Heart left ventricle (tissue), 16 donors: ENCODE data around the gene DNAJC17. TPM values are rescaled to one million over a fixed set of nuclear protein-coding genes. Genes with fewer than 3 reads are reported as not detected.

Source experiments
- ATAC-seq, 4 donors: fragments of 200-7000 bp; cut with Tn5 transposase; one replicate each; pipeline ENCODE4 v1.9.1; 2020 to 2022; ENCODE audit warnings: moderate library complexity in 4 of 4, mild to moderate bottlenecking in 3 of 4, moderate number of reproducible peaks in 1 of 4
- DNase-seq, 5 donors: peaks; one replicate each; pipeline ENCODE4 v3.0.0-alpha.2; 2020
- H3K27ac ChIP-seq, 12 donors: fragments of 200-600 bp; sonication (generic) in 4 of 12; one replicate each; pipeline versions ENCODE4 v1.5.0 to v1.8.0; 2016 to 2022; ENCODE audit warnings: mild to moderate bottlenecking in 2 of 12
- H3K27me3 ChIP-seq, 9 donors: fragments of 200-600 bp; sonication (generic) in 2 of 9; one replicate each; pipeline versions ENCODE4 v1.5.1 to v1.8.0; 2016 to 2022; ENCODE audit warnings: mild to moderate bottlenecking in 3 of 9
- H3K36me3 ChIP-seq, 9 donors: fragments of 200-600 bp; sonication (generic) in 2 of 9; one replicate each; pipeline versions ENCODE4 v1.5.0 to v1.8.0; 2018 to 2022; ENCODE audit warnings: mild to moderate bottlenecking in 2 of 9
- H3K4me1 ChIP-seq, 12 donors: fragments of 200-600 bp; sonication (generic) in 4 of 12; one replicate each; pipeline versions ENCODE4 v1.5.0 to v1.8.0; 2016 to 2022; ENCODE audit warnings: mild to moderate bottlenecking in 3 of 12
- H3K4me3 ChIP-seq, 12 donors: fragments of 200-600 bp; sonication (generic) in 4 of 12; one replicate each; pipeline versions ENCODE4 v1.5.0 to v1.8.0; 2017 to 2022; ENCODE audit warnings: mild to moderate bottlenecking in 9 of 12, moderate library complexity in 4 of 12
- H3K9me3 ChIP-seq, 12 donors: fragments of 200-600 bp; sonication (generic) in 4 of 12; one replicate each; pipeline versions ENCODE4 v1.5.0 to v1.8.0; 2016 to 2022; ENCODE audit warnings: mild to moderate bottlenecking in 1 of 12
- POLR2A ChIP-seq, 2 donors: fragments of 450-650 bp; IDR thresholded peaks; one replicate each; pipeline ENCODE4 v1.6.1; 2017; ENCODE audit warnings: antibody characterized with exemption in 2 of 2, mild to moderate bottlenecking in 2 of 2, moderate library complexity in 2 of 2
- WGBS, 4 donors: extraction: QIAGEN DNeasy Blood & Tissue Kit in 2 of 4; methylation state at CpG; one replicate each; pipeline versions ENCODE4 v1.1.5 to v1.1.7; 2013 to 2018; 5-methylcytosine and 5-hydroxymethylcytosine counted together
- intact Hi-C, 10 donors: fragments of 100-400 bp; cut with DNase I; formaldehyde crosslinking; loops; one replicate each; pipeline versions ENCODE4 v1.11.1 to v1.14.2; 2022
- polyA plus RNA-seq, 2 donors: library from polyadenylated mRNA; stranded (reverse); fragments of 200-250 nt; gene quantifications; one replicate each; pipeline ENCODE4 v1.2.3, GENCODE V29; 2013
- total RNA-seq, 9 donors: library from RNA; depleted of rRNA in 2 of 9; stranded (reverse); fragments of >200 nt in 2 of 9; fragmentation: NEBNext Ultra II Directional in 3 of 9; extraction: Animal tissue kit (Norgen Biotek cat#: 25700) in 3 of 9; gene quantifications; one replicate each; pipeline versions ENCODE4 v1.1.0 to v1.2.4, GENCODE V29; 2016 to 2023
- TF ChIP-seq, protein P1 (sequence below), 12 donors: fragments of 200-600 bp; sonication (generic) in 4 of 12; IDR thresholded peaks; one replicate each; pipeline versions ENCODE4 v1.5.0 to v1.8.0; 2018 to 2022; ENCODE audit warnings: antibody characterized with exemption in 12 of 12, mild to moderate bottlenecking in 5 of 12
- donor health status: ischemic (EF 13 %, LVEDD 7.1; RV severe dilation, severe dysfunction).
- donor health status: healthy with polysubstance abuse.
- donor health status: DM: no; HTN: yes; CAD: no.
- donor health status: DM: no; HTN: no; CAD: no.
- donor health status: ischemic (EF 25% LVEDD 6.9; RV normal size, moderate dysfunction).
- donor health status: ischemic (EF 25% LVEDD 5.7; RV mildly dilated, moderate dysfunction).
- donor health status: healthy.
- donor health status: DM: yes; HTN: yes; CAD: no.
- donor health status: ischemic (EF 35%, LVEDD 5.7; RV mildly dilated, moderate dysfunction).
- donor health status: nonischemic (EF 11% LVEDD 7.7; RV severe dilation, severe dysfunction).
- donor health status: DM: yes; HTN: yes; CAD: no.
- donor health status: PGD.
- donor health status: ischemic (EF 29% LVEDD 5.4; RV normal size, mild dysfunction).
- donor health status: nonischemic (EF 23%, LVEDD 6.1; RV moderate dilation, normal function).

Gene DNAJC17
- total and polyA plus RNA-seq, 11 donors: 7.6 to 29.9 (median 15.7) TPM

DNA sequence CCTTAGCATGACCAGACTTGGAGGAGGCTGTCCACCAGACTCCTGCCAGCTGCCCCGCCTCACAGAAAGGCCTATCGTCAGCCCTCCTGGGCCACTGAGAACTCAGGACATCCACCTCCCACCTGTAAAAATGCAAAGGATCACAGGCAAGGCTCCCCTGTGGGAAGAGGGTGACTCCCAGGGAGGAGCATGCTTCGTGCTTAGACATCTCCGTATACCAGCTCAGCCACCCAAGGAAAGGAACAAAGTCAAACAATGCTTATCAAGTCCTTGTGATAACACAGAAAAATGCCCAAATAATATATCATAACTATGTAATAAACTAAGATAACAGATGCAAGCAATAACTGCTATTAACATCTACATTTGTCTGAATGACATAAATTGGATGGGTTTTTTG, 56.4 kb downstream of the DNAJC17 start:
- H3K4me1 ChIP-seq: peaks cover 0 to 39% (median 12%) of the 10 kb centered on the region in 12 donors
- intact Hi-C loops: loop anchor here in 4 of 10 donors (5.0 to 10.0 kb wide), 3 partner anchors 56 to 144 kb away; partner anchors contain the start of genes RAD51 (in 3 of the 4) and VPS18 (in 2 of the 4)
- WGBS, 4 donors: 91 to 99% (median 93%) methylated on average over 4 of the region's 4 CpGs
- DNase-seq (no peak), ATAC-seq (no peak)
- H3K36me3 ChIP-seq: peaks cover 3 to 64% (median 51%) of the 10 kb centered on the region in 9 donors
- H3K4me3 ChIP-seq: no peak overlapping the region
- no peak for TF ChIP-seq POLR2A (IDR thresholded peaks at IDR 0.05)
- TF ChIP-seq, protein P1, sequence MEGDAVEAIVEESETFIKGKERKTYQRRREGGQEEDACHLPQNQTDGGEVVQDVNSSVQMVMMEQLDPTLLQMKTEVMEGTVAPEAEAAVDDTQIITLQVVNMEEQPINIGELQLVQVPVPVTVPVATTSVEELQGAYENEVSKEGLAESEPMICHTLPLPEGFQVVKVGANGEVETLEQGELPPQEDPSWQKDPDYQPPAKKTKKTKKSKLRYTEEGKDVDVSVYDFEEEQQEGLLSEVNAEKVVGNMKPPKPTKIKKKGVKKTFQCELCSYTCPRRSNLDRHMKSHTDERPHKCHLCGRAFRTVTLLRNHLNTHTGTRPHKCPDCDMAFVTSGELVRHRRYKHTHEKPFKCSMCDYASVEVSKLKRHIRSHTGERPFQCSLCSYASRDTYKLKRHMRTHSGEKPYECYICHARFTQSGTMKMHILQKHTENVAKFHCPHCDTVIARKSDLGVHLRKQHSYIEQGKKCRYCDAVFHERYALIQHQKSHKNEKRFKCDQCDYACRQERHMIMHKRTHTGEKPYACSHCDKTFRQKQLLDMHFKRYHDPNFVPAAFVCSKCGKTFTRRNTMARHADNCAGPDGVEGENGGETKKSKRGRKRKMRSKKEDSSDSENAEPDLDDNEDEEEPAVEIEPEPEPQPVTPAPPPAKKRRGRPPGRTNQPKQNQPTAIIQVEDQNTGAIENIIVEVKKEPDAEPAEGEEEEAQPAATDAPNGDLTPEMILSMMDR (IDR thresholded peaks at IDR 0.05): no peak
- no peaks in the 10 kb centered on the region for H3K9me3 ChIP-seq
- H3K27ac ChIP-seq: no peak overlapping the region
- no peaks in the 10 kb centered on the region for H3K27me3 ChIP-seq

DNA sequence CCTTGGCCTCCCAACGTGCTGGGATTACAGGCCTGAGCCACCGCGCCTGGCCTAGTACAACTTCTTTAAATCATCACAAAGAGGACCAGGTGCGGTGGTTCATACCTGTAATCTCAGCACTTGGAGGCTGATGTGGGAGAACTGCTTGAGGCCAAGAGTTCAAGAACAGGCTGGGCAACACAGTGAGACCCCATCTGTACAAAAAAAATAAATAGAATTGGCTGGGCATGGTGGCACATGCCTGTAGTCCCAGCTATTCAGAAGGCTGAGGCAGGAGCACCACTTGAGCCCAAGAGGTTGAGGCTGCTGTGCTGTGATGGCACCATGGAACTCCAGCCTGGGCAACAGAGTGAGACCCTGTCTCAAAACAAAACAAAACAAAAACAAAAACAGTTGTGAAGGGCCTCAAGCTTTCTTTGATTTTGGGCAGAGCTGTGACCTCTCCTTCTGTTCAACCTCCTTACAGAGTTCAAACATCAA, 58.1 kb downstream of the DNAJC17 start:
- Histone ChIP-seq H3K36me3 (peaks cover 3 to 79% (median 65%) of the 10 kb centered on the region in 9 donors), H3K4me3 (no peak overlapping the region), H3K27ac (no peak overlapping the region), H3K27me3 (no peaks in the 10 kb centered on the region), H3K9me3 (no peaks in the 10 kb centered on the region), H3K4me1 (peaks cover 0 to 47% (median 7%) of the 10 kb centered on the region in 12 donors)
- no peak for TF ChIP-seq POLR2A (IDR thresholded peaks at IDR 0.05)
- TF ChIP-seq, protein P1 (IDR thresholded peaks at IDR 0.05): no peak
- DNase-seq (no peak), ATAC-seq (no peak)
- 96 to 99% (median 97%) methylated on average over 4 of the region's 4 CpGs for WGBS, 4 donors
- intact Hi-C loops: loop anchor here in 1 of 10 donors (5.0 kb wide), 1 partner anchor 57 kb away; no protein-coding TSS in a partner anchor

DNA sequence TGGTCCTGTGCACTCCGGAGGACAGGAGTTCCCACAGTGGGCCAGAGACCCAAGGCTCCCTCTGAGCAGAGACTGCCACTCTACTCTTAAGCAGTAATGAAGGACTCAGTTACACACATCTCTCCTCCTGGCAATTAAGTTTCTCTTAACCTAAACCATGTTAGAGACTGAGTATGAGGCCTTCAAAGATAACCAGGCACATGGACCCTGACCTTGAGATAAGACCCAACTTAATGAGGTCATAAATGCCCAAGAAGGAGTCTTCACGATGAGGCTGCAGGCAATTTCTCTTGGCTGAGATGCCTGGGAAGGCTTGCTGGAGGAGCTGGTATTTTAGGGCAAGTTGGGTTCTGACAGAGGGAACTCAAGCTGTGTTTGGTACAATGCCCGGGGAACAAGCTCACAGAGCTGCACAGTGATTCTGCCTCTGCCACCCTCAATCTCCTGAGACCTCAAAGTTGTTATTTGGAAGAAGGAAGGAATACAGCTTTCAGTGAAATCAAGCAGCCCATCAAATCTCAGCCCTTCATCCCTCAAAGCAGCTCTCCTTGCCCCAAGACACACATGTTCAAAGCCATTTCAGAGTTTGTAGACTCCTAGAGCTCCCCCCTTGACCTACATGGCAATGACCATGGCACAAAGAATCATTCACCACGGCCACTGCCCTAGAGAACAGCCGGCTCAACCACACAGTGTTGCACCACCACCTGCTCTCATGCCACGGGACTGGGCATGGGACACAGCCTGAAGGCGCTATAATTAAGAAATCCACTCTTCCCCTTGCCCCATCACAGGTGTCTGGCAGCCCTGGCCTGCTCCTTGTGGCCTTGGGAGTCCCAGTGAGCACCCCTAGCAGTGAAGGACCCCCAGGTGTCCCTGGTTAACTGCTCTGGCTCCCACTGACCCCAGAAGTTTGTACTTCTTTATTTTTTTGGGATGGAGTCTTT, 59.3 kb downstream of the DNAJC17 start:
- no peak for ATAC-seq
- peaks cover 0 to 47% (median 0%) of the 10 kb centered on the region in 12 donors for H3K4me1 ChIP-seq
- DNase-seq: no peak
- peaks cover 3 to 88% (median 77%) of the 10 kb centered on the region in 9 donors for H3K36me3 ChIP-seq
- H3K27ac ChIP-seq: no peak overlapping the region
- no peak overlapping the region for H3K4me3 ChIP-seq
- 81 to 84% (median 83%) methylated on average over 7 of the region's 7 CpGs for WGBS, 4 donors
- H3K27me3 ChIP-seq: no peaks in the 10 kb centered on the region
- TF ChIP-seq POLR2A (IDR thresholded peaks at IDR 0.05): no peak
- TF ChIP-seq, protein P1 (IDR thresholded peaks at IDR 0.05): no peak
- intact Hi-C loops: loop anchor here in 1 of 10 donors (5.0 kb wide), 1 partner anchor 56 kb away; no protein-coding TSS in a partner anchor
- H3K9me3 ChIP-seq: no peaks in the 10 kb centered on the region

DNA sequence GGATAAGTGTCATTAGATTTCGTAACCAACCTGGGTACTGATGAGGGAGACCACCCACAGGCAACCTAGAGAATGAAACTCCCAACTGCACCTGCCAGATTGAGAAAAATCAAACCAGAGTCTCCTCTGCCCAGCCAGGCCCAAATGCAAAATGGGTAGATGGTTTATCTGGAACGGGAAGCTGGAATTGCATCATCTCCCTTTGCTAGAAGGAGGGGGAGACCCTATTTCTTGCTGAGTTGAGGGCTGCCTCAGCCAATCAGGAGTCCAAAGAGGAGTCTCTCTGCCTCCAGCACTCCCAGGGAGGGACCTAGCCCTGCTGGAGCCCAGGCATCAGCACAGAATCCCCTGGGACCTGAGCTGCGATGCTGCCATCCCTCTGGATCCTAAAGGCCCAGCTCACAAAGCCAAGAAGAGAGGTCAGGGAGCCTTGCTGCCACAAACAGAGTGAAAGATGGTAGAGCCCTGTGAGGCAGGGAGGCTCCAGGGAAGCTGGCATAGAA, 60.3 kb downstream of the DNAJC17 start:
- ATAC-seq: peak in 1 of 4 donors; percentile 39

More for the DNA sequence above, 60.3 kb downstream of the DNAJC17 start:
- intact Hi-C loops: loop anchor here in 1 of 10 donors (5.0 kb wide), 1 partner anchor 55 kb away; no protein-coding TSS in a partner anchor
- DNase-seq: no peak
- TF ChIP-seq, protein P1 (IDR thresholded peaks at IDR 0.05): no peak
- TF ChIP-seq POLR2A (IDR thresholded peaks at IDR 0.05): no peak
- H3K36me3 ChIP-seq: peaks cover 3 to 89% (median 78%) of the 10 kb centered on the region in 9 donors
- H3K27ac ChIP-seq: no peak overlapping the region
- no peaks in the 10 kb centered on the region for H3K27me3 ChIP-seq
- WGBS, 4 donors: 64 to 70% (median 68%) methylated on average over 3 of the region's 3 CpGs
- no peak overlapping the region for H3K4me3 ChIP-seq
- H3K4me1 ChIP-seq: peaks cover 0 to 44% (median 0%) of the 10 kb centered on the region in 12 donors
- no peaks in the 10 kb centered on the region for H3K9me3 ChIP-seq
